SK-N-SH (cell line): ENCODE results near the gene TNFSF15. TPM values are rescaled to one million over a fixed set of nuclear protein-coding genes. Genes with fewer than 3 reads are reported as not detected.

Experiments
- CTCF ChIA-PET: fragments of 300-600, 350-600 bp; formaldehyde crosslinking; extraction: SDS; loops from one replicate; lab custom pipeline; 2021; lab: Yijun Ruan, JAX
- POLR2A ChIA-PET: fragments of 350-600 bp; sonication (Branson Sonifier 250); formaldehyde crosslinking; extraction: SDS; loops from one replicate; lab custom pipeline; 2020; ENCODE audit warnings: antibody characterized with exemption, inconsistent platforms; lab: Yijun Ruan, JAX
- DNase-seq: peaks from one replicate; pipeline ENCODE4 v3.0.0; 2012
- H2AFZ ChIP-seq: fragments of 200-600 bp; sonication (generic); 2 replicates; pipeline ENCODE4 v1.8.1; 2016; ENCODE audit warnings: antibody characterized with exemption, mild to moderate bottlenecking, low read depth
- H3F3A ChIP-seq: fragments of 200-600 bp; sonication (generic); replicated peaks from 2 replicates; pipeline ENCODE3; 2016; ENCODE audit warnings: antibody characterized with exemption, mild to moderate bottlenecking; ENCODE audit not compliant: insufficient read depth
- H3K27ac ChIP-seq, 2 experiments: fragments of 200-500 bp in 1 of 2; fragments of 200-600 bp in 1 of 2; sonication (Bioruptor generic) in 1 of 2; sonication (generic), shearing (Covaris generic) in 1 of 2; 2 replicates each; pipeline versions ENCODE4 v1.5.1 to v1.6.1; 2014 to 2016; ENCODE audit warnings: low read depth in 2 of 2, inconsistent platforms in 1 of 2, low read length in 1 of 2, mild to moderate bottlenecking in 1 of 2, mixed read lengths in 1 of 2
- H3K27me3 ChIP-seq: fragments of 200-600 bp; sonication (generic), shearing (Covaris generic); 2 replicates; pipeline ENCODE4 v1.6.1; 2016; ENCODE audit warnings: mixed run types; ENCODE audit not compliant: insufficient read depth
- H3K36me3 ChIP-seq, 2 experiments: fragments of 200-500 bp in 1 of 2; fragments of 200-600 bp in 1 of 2; sonication (Bioruptor generic) in 1 of 2; sonication (generic) in 1 of 2; replicated peaks in 1 of 2; 2 replicates each; pipeline versions ENCODE3 to v1.5.1; 2014 to 2016; ENCODE audit warnings: low read length in 1 of 2, mild to moderate bottlenecking in 1 of 2; ENCODE audit not compliant: insufficient read depth in 2 of 2, control insufficient read depth in 1 of 2
- H3K4me1 ChIP-seq, 2 experiments: fragments of 200-500 bp in 1 of 2; fragments of 200-600 bp in 1 of 2; sonication (Bioruptor generic) in 1 of 2; sonication (generic), shearing (Covaris generic) in 1 of 2; 2 replicates each; pipeline versions ENCODE4 v1.5.1 to v1.6.1; 2014 to 2016; ENCODE audit warnings: low read depth in 1 of 2, low read length in 1 of 2, mixed run types in 1 of 2; ENCODE audit not compliant: insufficient read depth in 2 of 2, control insufficient read depth in 1 of 2
- H3K4me2 ChIP-seq: fragments of 200-600 bp; sonication (generic), shearing (Covaris generic); 2 replicates; pipeline ENCODE4 v1.6.1; 2017; ENCODE audit warnings: mixed run types
- H3K4me3 ChIP-seq, 2 experiments: fragments of 200-500 bp in 1 of 2; fragments of 200-600 bp in 1 of 2; sonication (Bioruptor generic) in 1 of 2; sonication (generic), shearing (Covaris generic) in 1 of 2; 2 replicates each; pipeline versions ENCODE4 v1.5.1 to v1.8.1; 2014 to 2016; ENCODE audit warnings: low read depth in 2 of 2, inconsistent platforms in 1 of 2, low read length in 1 of 2, mild to moderate bottlenecking in 1 of 2, mixed read lengths in 1 of 2, moderate library complexity in 1 of 2
- H3K79me2 ChIP-seq: fragments of 200-600 bp; sonication (generic); 2 replicates; pipeline ENCODE4 v1.8.1; 2017; ENCODE audit warnings: mild to moderate bottlenecking; ENCODE audit not compliant: insufficient read depth
- H3K9ac ChIP-seq: fragments of 200-600 bp; sonication (generic); 2 replicates; pipeline ENCODE4 v1.6.1; 2017; ENCODE audit warnings: mixed run types
- H3K9me2 ChIP-seq: fragments of 200-600 bp; sonication (generic); 2 replicates; pipeline ENCODE4 v1.6.1; 2017; ENCODE audit warnings: mixed run types
- H3K9me3 ChIP-seq: fragments of 200-600 bp; sonication (generic); 2 replicates; pipeline ENCODE4 v1.6.1; 2017; ENCODE audit warnings: mixed run types, mild to moderate bottlenecking, moderate library complexity
- H4K20me1 ChIP-seq: fragments of 200-600 bp; sonication (generic); 2 replicates; pipeline ENCODE4 v1.6.1; 2017; ENCODE audit warnings: mild to moderate bottlenecking, mixed run types; ENCODE audit not compliant: insufficient read depth
- EZH2phosphoT487 ChIP-seq: fragments of 200-600 bp; sonication (generic); IDR thresholded peaks from 2 replicates; pipeline ENCODE4 v1.6.1; 2017; ENCODE audit warnings: low read depth, mixed run types, mild to moderate bottlenecking, antibody characterized with exemption, moderate library complexity, borderline replicate concordance
- FOSL2 ChIP-seq: IDR thresholded peaks from 2 replicates; pipeline ENCODE4 v1.4.0; 2012; ENCODE audit warnings: low read depth, mild to moderate bottlenecking, moderate library complexity, borderline replicate concordance
- FOXJ3 ChIP-seq: sonication (generic); formaldehyde crosslinking; IDR thresholded peaks from 2 replicates; pipeline ENCODE4 v1.5.1; 2020; ENCODE audit warnings: mild to moderate bottlenecking, missing genetic modification reagents
- FOXM1 ChIP-seq: IDR thresholded peaks from 2 replicates; pipeline ENCODE4 v1.4.0; 2012; ENCODE audit warnings: low read depth, mild to moderate bottlenecking
- MXI1 ChIP-seq: IDR thresholded peaks from 2 replicates; pipeline ENCODE4 v1.6.1; 2012; ENCODE audit warnings: mild to moderate bottlenecking, low read depth, low read length, improper control_type of control experiment
- NRF1 ChIP-seq: IDR thresholded peaks from 2 replicates; pipeline ENCODE4 v1.6.1; 2012; ENCODE audit warnings: low read depth, mild to moderate bottlenecking, low read length
- PBX3 ChIP-seq: IDR thresholded peaks from 2 replicates; pipeline ENCODE4; 2012
- POLR2AphosphoS5 ChIP-seq: IDR thresholded peaks from 2 replicates; pipeline ENCODE4 v1.6.1; 2012; ENCODE audit warnings: low read depth, low read length
- RFX5 ChIP-seq: IDR thresholded peaks from 2 replicates; pipeline ENCODE4 v1.6.1; 2012; ENCODE audit warnings: mild to moderate bottlenecking, improper control_type of control experiment, low read length
- RXRA ChIP-seq: IDR thresholded peaks from 2 replicates; pipeline ENCODE4 v1.4.0; 2012; ENCODE audit warnings: low read depth, mild to moderate bottlenecking, borderline replicate concordance
- SIN3A ChIP-seq: IDR thresholded peaks from 2 replicates; pipeline ENCODE4 v1.6.1; 2012; ENCODE audit warnings: low read depth, mild to moderate bottlenecking, low read length, moderate library complexity, borderline replicate concordance
- TAF1 ChIP-seq: IDR thresholded peaks from 2 replicates; pipeline ENCODE4 v1.6.1; 2012; ENCODE audit warnings: low read depth, mild to moderate bottlenecking, low read length, moderate library complexity, borderline replicate concordance
- TCF12 ChIP-seq: IDR thresholded peaks from 2 replicates; pipeline ENCODE4 v1.4.0; 2012
- YY1 ChIP-seq: IDR thresholded peaks from 2 replicates; pipeline ENCODE4 v1.4.0; 2012; ENCODE audit warnings: low read depth, mild to moderate bottlenecking
- ZBTB33 ChIP-seq: IDR thresholded peaks from 2 replicates; pipeline ENCODE4 v1.4.0; 2012; ENCODE audit warnings: low read depth, borderline replicate concordance
- WGBS: methylation state at CpG from one replicate; pipeline ENCODE4 v1.1.6; 2017; ENCODE audit warnings: low lambda C conversion rate; 5-methylcytosine and 5-hydroxymethylcytosine counted together
- polyA plus RNA-seq, 3 experiments: library from polyadenylated mRNA; depleted of rRNA; stranded (reverse); fragments of >200 nt; gene quantifications; 2 replicates each; pipeline ENCODE4 v1.2.3, GENCODE V29; 2012

The TNFSF15 gene
- polyA plus RNA-seq, 1 of the 3 experiments (the other 2 are of a cell fraction), result 0.64 TPM

- Histone ChIP-seq H3K9ac (no peak overlapping the region), H3F3A (no peaks in the 10 kb centered on the region), H3K4me3 (no peak overlapping the region), H4K20me1 (no peaks in the 10 kb centered on the region), H3K9me2 (no peaks in the 10 kb centered on the region), H2AFZ (no peak overlapping the region), H3K27ac (no peak overlapping the region), H3K4me1 (no peaks in the 10 kb centered on the region), H3K36me3 (no peaks in the 10 kb centered on the region), H3K79me2 (no peaks in the 10 kb centered on the region), H3K4me2 (no peak overlapping the region), H3K27me3 (no peaks in the 10 kb centered on the region), H3K9me3 (no peaks in the 10 kb centered on the region)
- ChIA-PET CTCF (interaction anchor here (1.6 kb wide), 1 partner anchor 164 kb away, joined by 4 read pairs; no protein-coding TSS in a partner anchor), POLR2A (no interaction called here)
- TF ChIP-seq TAF1 (no peak), TCF12 (peak; percentile 33; the same call in 1 of the 2 replicates)
- WGBS, result 30% methylated on average over 2 of the region's 2 CpGs
- DNase-seq, result no peak
Measured at GRCh38 chr9:114746591-114747346, 59.1 kb downstream of the TNFSF15 start.

- H3K4me1 ChIP-seq, result no peaks in the 10 kb centered on the region
- H3K9me3 ChIP-seq, result no peaks in the 10 kb centered on the region
- 62% methylated on average over 3 of the region's 3 CpGs for WGBS
- ChIA-PET CTCF (interaction anchor here (1.0 to 1.6 kb wide), 2 partner anchors 165 to 268 kb away, joined by 3 to 4 read pairs; no protein-coding TSS in a partner anchor), POLR2A (no interaction called here)
- no peaks in the 10 kb centered on the region for H4K20me1 ChIP-seq
- H2AFZ ChIP-seq, result no peak overlapping the region
- H3K4me3 ChIP-seq, result no peak overlapping the region
- TF ChIP-seq PBX3 (no peak), POLR2AphosphoS5 (no peak), FOSL2 (no peak), NRF1 (no peak), FOXJ3 (CRISPR knock-in tag) (no peak), YY1 (no peak), RXRA (no peak), RFX5 (no peak), MXI1 (no peak), EZH2phosphoT487 (no peak), ZBTB33 (no peak), FOXM1 (no peak), SIN3A (no peak)
- H3K9ac ChIP-seq, result no peak overlapping the region
- H3K9me2 ChIP-seq, result no peaks in the 10 kb centered on the region
- no peaks in the 10 kb centered on the region for H3K27me3 ChIP-seq
- H3K36me3 ChIP-seq, result no peaks in the 10 kb centered on the region
- no peaks in the 10 kb centered on the region for H3F3A ChIP-seq
- H3K27ac ChIP-seq, result no peak overlapping the region
- H3K4me2 ChIP-seq, result no peak overlapping the region
- DNase-seq, result no peak
- H3K79me2 ChIP-seq, result no peaks in the 10 kb centered on the region
Measured at GRCh38 chr9:114745879-114746550, 59.8 kb downstream of the TNFSF15 start.
